IMR-90 (cell line): ENCODE data around the gene E4F1. TPM values are rescaled to one million over a fixed set of nuclear protein-coding genes. Genes with fewer than 3 reads are reported as not detected.

Experiments used
- ATAC-seq: fragments of 200-7000 bp; cut with Tn5 transposase; 2 replicates; pipeline ENCODE4 v1.9.1; 2020; ENCODE audit warnings: low read depth, mild to moderate bottlenecking, moderate library complexity
- BruUV-seq: library from RNA; stranded (reverse); fragments of 400-500 nt; replicated peaks from 2 replicates; lab custom pipeline; 2021; lab: Mats Ljungman, UMichigan
- CTCF ChIA-PET: fragments of 300-600 bp; formaldehyde crosslinking; extraction: SDS; loops from one replicate; lab custom pipeline; 2021; ENCODE audit warnings: antibody characterized with exemption; lab: Yijun Ruan, JAX
- POLR2A ChIA-PET: fragments of 300-600 bp; sonication (Branson Sonifier 250); formaldehyde crosslinking; loops from one replicate; lab custom pipeline; 2022; ENCODE audit warnings: antibody characterized with exemption; ENCODE audit not compliant: unreplicated experiment; lab: Charles Lee
- DNase-seq: peaks from one replicate; pipeline ENCODE4 v3.0.0; 2013
- H2AFZ ChIP-seq: replicated peaks from 2 replicates; pipeline ENCODE3; 2013; ENCODE audit warnings: low read length, mild to moderate bottlenecking; ENCODE audit not compliant: poor library complexity
- H2AK5ac ChIP-seq: 2 replicates; pipeline ENCODE4 v1.6.1; 2013; ENCODE audit warnings: low read depth, low read length, inconsistent platforms
- H2AK9ac ChIP-seq: replicated peaks from 2 replicates; pipeline ENCODE3; 2013; ENCODE audit warnings: mild to moderate bottlenecking, low read depth, low read length, moderate library complexity; ENCODE audit not compliant: poor library complexity
- H2BK120ac ChIP-seq: 2 replicates; pipeline ENCODE4 v1.6.1; 2013; ENCODE audit warnings: low read depth, low read length, inconsistent platforms
- H2BK15ac ChIP-seq: 3 replicates; pipeline ENCODE4 v1.6.1; 2013; ENCODE audit warnings: low read depth, low read length, inconsistent platforms
- H2BK20ac ChIP-seq: 2 replicates; pipeline ENCODE4 v1.6.1; 2013; ENCODE audit warnings: low read depth, mild to moderate bottlenecking, inconsistent platforms, low read length, moderate library complexity
- H2BK5ac ChIP-seq: 2 replicates; pipeline ENCODE4 v1.6.1; 2013; ENCODE audit warnings: mild to moderate bottlenecking, low read depth, low read length, inconsistent platforms; ENCODE audit not compliant: poor library complexity, severe bottlenecking
- H3K14ac ChIP-seq: replicated peaks from 2 replicates; pipeline ENCODE4 v1.6.1; 2013; ENCODE audit warnings: low read depth, low read length, inconsistent platforms
- H3K18ac ChIP-seq: 2 replicates; pipeline ENCODE4 v1.6.1; 2013; ENCODE audit warnings: low read depth, low read length, control low read depth
- H3K23ac ChIP-seq: 2 replicates; pipeline ENCODE4 v1.6.1; 2013; ENCODE audit warnings: low read depth, low read length, inconsistent platforms
- H3K27ac ChIP-seq: 2 replicates; pipeline ENCODE4 v1.5.1; 2013; ENCODE audit warnings: mild to moderate bottlenecking, control low read depth, low read length; ENCODE audit not compliant: insufficient read depth
- H3K27me3 ChIP-seq: 2 replicates; pipeline ENCODE4 v1.6.1; 2013; ENCODE audit warnings: low read length; ENCODE audit not compliant: control insufficient read depth, insufficient read depth
- H3K36me3 ChIP-seq: 2 replicates; pipeline ENCODE4 v1.6.1; 2013; ENCODE audit warnings: low read length, mixed read lengths; ENCODE audit not compliant: control insufficient read depth, insufficient read depth
- H3K4ac ChIP-seq: 2 replicates; pipeline ENCODE4 v1.6.1; 2013; ENCODE audit warnings: low read depth, low read length, inconsistent platforms
- H3K4me1 ChIP-seq: 2 replicates; pipeline ENCODE4 v1.6.1; 2013; ENCODE audit warnings: low read length, mixed read lengths; ENCODE audit not compliant: control insufficient read depth, insufficient read depth
- H3K4me2 ChIP-seq: 2 replicates; pipeline ENCODE4 v1.6.1; 2013; ENCODE audit warnings: low read depth, mild to moderate bottlenecking, control low read depth, low read length, moderate library complexity
- H3K4me3 ChIP-seq: 2 replicates; pipeline ENCODE4 v1.5.1; 2013; ENCODE audit warnings: low read depth, mild to moderate bottlenecking, control low read depth, low read length, moderate library complexity; ENCODE audit not compliant: insufficient read depth
- H3K56ac ChIP-seq: 2 replicates; pipeline ENCODE4 v1.6.1; 2013; ENCODE audit warnings: low read length, inconsistent platforms; ENCODE audit not compliant: insufficient read depth; ENCODE audit errors: extremely low read depth
- H3K79me1 ChIP-seq, 2 experiments: 2 replicates each; pipeline ENCODE4 v1.6.1; 2013; ENCODE audit warnings: low read length in 2 of 2, inconsistent platforms in 1 of 2, low read depth in 1 of 2
- H3K9ac ChIP-seq: 2 replicates; pipeline ENCODE4 v1.6.1; 2013; ENCODE audit warnings: low read depth, low read length, control low read depth
- H3K9me1 ChIP-seq: 2 replicates; pipeline ENCODE4 v1.6.1; 2013; ENCODE audit warnings: low read length, inconsistent platforms; ENCODE audit not compliant: insufficient read depth
- H3K9me3 ChIP-seq: 2 replicates; pipeline ENCODE4 v1.6.1; 2013; ENCODE audit warnings: low read length; ENCODE audit not compliant: control insufficient read depth, insufficient read depth
- H4K20me1 ChIP-seq: 2 replicates; pipeline ENCODE4 v1.6.1; 2013; ENCODE audit warnings: low read length, inconsistent platforms; ENCODE audit not compliant: insufficient read depth
- H4K5ac ChIP-seq: 2 replicates; pipeline ENCODE4 v1.6.1; 2013; ENCODE audit warnings: mild to moderate bottlenecking, low read depth, low read length, control low read depth
- H4K8ac ChIP-seq, 2 experiments: 2 replicates each; pipeline ENCODE4 v1.6.1; 2013; ENCODE audit warnings: low read depth in 2 of 2, low read length in 2 of 2, control low read depth in 1 of 2, inconsistent platforms in 1 of 2
- H4K91ac ChIP-seq: 2 replicates; pipeline ENCODE4 v1.6.1; 2013; ENCODE audit warnings: low read depth, low read length, inconsistent platforms; ENCODE audit not compliant: insufficient read depth
- BHLHE40 ChIP-seq: fragments of 150-350 bp; IDR thresholded peaks from 2 replicates; pipeline ENCODE4 v1.6.1; 2016; ENCODE audit warnings: mild to moderate bottlenecking, low read depth, low read length
- CEBPB ChIP-seq: IDR thresholded peaks from 2 replicates; pipeline ENCODE4 v1.6.1; 2012; ENCODE audit warnings: low read depth, low read length, improper control_type of control experiment
- FOS ChIP-seq: fragments of 150-350 bp; IDR thresholded peaks from 2 replicates; pipeline ENCODE4 v1.6.1; 2016; ENCODE audit warnings: low read depth, low read length
- MAZ ChIP-seq: IDR thresholded peaks from 2 replicates; pipeline ENCODE4 v1.6.1; 2012; ENCODE audit warnings: low read depth, mild to moderate bottlenecking, low read length, improper control_type of control experiment, moderate library complexity, borderline replicate concordance
- NFE2L2 ChIP-seq: fragments of 150-350 bp; IDR thresholded peaks from 2 replicates; pipeline ENCODE4 v1.6.1; 2016; ENCODE audit warnings: low read depth, mild to moderate bottlenecking, low read length
- WGBS, 2 experiments: methylation state at CpG; one replicate each; pipeline versions ENCODE4 v1.1.5 to v1.1.7; 2013; ENCODE audit warnings: missing lambda C conversion rate in 2 of 2; ENCODE audit not compliant: insufficient read length in 1 of 2; ENCODE audit errors: extremely low coverage in 2 of 2; 5-methylcytosine and 5-hydroxymethylcytosine counted together
- dilution Hi-C: fragments of 300-500 bp; cut with HindIII; formaldehyde crosslinking; loops from one replicate; pipeline ENCODE4 v1.14.3; 2018; ENCODE audit warnings: low sequenced_read_pairs; ENCODE audit not compliant: unreplicated experiment
- in situ Hi-C: fragments of 300-500 bp; cut with MboI; formaldehyde crosslinking; loops from 3 replicates; pipeline ENCODE4 v1.14.3; 2019; ENCODE audit warnings: low sequenced_read_pairs, inconsistent platforms, mixed read lengths
- intact Hi-C: fragments of 100-400 bp; cut with micrococcal nuclease; formaldehyde crosslinking; loops from 2 replicates; pipeline ENCODE4 v1.10.0; 2022
- polyA plus RNA-seq, 3 experiments: library from polyadenylated mRNA; depleted of rRNA; stranded (reverse); fragments of >200 nt; gene quantifications; 2 replicates each; pipeline ENCODE4 v1.2.3, GENCODE V29; 2012; ENCODE audit warnings: low replicate concordance in 1 of 3
- total RNA-seq: library from RNA; depleted of rRNA; stranded (reverse); fragments of >200 nt; gene quantifications from 2 replicates; pipeline ENCODE4 v1.2.3, GENCODE V29; 2012

The E4F1 gene
- total and polyA plus RNA-seq, 2 of the 4 experiments (the other 2 are of a cell fraction), result 13.1 to 33.0 TPM

DNA sequence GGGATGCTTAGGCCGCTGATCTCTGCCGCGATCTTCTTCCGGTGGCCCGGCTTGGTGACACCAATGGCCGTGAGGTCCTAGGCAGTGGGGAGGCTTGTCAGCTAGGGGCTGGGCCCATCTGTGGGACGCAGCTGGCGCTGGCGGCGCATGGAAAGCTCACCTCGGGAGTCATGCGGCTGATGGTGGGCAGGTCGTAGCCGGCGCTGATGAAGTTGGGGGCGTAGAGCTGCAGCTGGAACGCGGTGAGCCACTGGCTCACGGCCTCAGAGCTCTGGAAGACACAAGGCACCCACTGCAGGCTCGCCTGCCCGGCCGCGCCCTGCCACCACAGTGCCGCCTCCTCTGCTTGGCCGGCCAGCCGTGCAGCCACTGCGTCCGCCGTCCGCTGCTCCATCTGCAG, 39.7 kb upstream of the E4F1 start:
- intact Hi-C loops, result no loop called here
- H3K4me2 ChIP-seq, result no peak overlapping the region
- H3K9me3 ChIP-seq, result no peaks in the 10 kb centered on the region
- dilution Hi-C loops, result no loop called here
- no peak overlapping the region for H3K14ac ChIP-seq
- H3K18ac ChIP-seq, result no peak overlapping the region
- no peak overlapping the region for H3K27ac ChIP-seq
- H2BK15ac ChIP-seq, result no peak overlapping the region
- peaks cover 7% of the 10 kb centered on the region; the same call in 1 of the 2 replicates for H4K20me1 ChIP-seq
- no peak overlapping the region for H2BK5ac ChIP-seq
- POLR2A ChIA-PET, result no interaction called here
- H3K23ac ChIP-seq, result no peak overlapping the region
- no peak overlapping the region for H2BK120ac ChIP-seq
- no peak overlapping the region for H3K9ac ChIP-seq
- DNase-seq (no peak), ATAC-seq (no peak)
- no peak overlapping the region for H2AFZ ChIP-seq
- H4K8ac ChIP-seq, result no peak overlapping the region
- no peak overlapping the region for H2AK9ac ChIP-seq
- H3K4me3 ChIP-seq, result no peak overlapping the region
- H3K56ac ChIP-seq, result no peak overlapping the region
- in situ Hi-C loops, result no loop called here
- H4K91ac ChIP-seq, result no peak overlapping the region
- no peaks in the 10 kb centered on the region for H3K4me1 ChIP-seq
- CTCF ChIA-PET, result no interaction called here
- TF ChIP-seq BHLHE40 (no peak), MAZ (no peak), NFE2L2 (no peak), CEBPB (no peak), FOS (no peak)
- no peak overlapping the region for H2AK5ac ChIP-seq
- no peak overlapping the region for H2BK20ac ChIP-seq
- no peaks in the 10 kb centered on the region for H3K36me3 ChIP-seq
- H3K79me1 ChIP-seq, result no peaks in the 10 kb centered on the region
- no TSS peak for BruUV-seq
- H3K9me1 ChIP-seq, result peaks cover 3% of the 10 kb centered on the region; the same call in 1 of the 2 replicates
- no peaks in the 10 kb centered on the region; the same call in 1 of the 2 replicates for H3K27me3 ChIP-seq
- no peak overlapping the region for H4K5ac ChIP-seq
- 94% methylated on average over 30 of the region's 30 CpGs; no CpG with 5 or more reads in 1 of the 2 experiments for WGBS, 2 experiments
- H3K4ac ChIP-seq, result no peak overlapping the region
